ENCODE results near the gene MED27.
A peak's percentile ranks its signal among the peaks of the same experiment; 100 is the strongest.

MED27 gene, protein sequence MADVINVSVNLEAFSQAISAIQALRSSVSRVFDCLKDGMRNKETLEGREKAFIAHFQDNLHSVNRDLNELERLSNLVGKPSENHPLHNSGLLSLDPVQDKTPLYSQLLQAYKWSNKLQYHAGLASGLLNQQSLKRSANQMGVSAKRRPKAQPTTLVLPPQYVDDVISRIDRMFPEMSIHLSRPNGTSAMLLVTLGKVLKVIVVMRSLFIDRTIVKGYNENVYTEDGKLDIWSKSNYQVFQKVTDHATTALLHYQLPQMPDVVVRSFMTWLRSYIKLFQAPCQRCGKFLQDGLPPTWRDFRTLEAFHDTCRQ

GRCh38 chr9:132079391-132080091 lies at the start of gene MED27:
Gene MED27 (minus strand): TSS chr9:132079867. CDS start chr9:132079844, 23 bp downstream.
- DNase-seq (ENCODE audit: low read depth), result peak; percentile 87

DNA sequence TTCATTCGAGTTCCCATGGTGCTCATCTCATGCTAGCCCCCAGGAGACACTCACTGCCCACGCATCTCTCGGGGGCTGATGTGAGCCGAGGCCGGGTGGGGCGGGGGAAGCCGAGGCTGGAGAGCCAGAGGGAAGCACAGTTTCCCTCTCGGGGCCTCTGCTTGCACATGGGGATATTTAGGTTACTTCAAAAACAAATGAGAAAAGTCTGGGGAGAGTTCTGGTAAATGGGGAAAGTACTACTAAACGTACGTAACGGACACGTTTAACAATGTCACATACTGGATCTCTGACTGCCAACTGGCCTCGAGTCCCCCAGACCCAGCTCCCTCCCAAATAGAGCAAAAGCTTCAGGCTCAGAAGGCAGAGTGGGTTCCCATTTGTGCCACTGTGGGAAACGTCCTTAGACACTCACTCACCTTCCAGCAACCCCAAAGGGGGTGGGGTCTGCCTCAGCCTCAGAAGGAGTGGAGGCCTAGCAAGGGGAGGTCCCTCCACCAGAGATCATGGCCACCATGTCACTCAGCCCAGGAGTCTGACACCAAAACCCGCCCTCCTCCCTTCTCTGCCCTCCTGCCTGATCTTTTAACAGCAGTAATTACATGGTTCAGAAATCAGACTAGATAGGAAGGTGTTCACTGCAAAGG lies 48.3 kb upstream of the MED27 start:
- DNase-seq (ENCODE audit: low read depth), result no peak

GRCh38 chr9:132126680-132127236 lies 47.1 kb upstream of the MED27 start:
- no peak for DNase-seq (ENCODE audit: low read depth)

DNA sequence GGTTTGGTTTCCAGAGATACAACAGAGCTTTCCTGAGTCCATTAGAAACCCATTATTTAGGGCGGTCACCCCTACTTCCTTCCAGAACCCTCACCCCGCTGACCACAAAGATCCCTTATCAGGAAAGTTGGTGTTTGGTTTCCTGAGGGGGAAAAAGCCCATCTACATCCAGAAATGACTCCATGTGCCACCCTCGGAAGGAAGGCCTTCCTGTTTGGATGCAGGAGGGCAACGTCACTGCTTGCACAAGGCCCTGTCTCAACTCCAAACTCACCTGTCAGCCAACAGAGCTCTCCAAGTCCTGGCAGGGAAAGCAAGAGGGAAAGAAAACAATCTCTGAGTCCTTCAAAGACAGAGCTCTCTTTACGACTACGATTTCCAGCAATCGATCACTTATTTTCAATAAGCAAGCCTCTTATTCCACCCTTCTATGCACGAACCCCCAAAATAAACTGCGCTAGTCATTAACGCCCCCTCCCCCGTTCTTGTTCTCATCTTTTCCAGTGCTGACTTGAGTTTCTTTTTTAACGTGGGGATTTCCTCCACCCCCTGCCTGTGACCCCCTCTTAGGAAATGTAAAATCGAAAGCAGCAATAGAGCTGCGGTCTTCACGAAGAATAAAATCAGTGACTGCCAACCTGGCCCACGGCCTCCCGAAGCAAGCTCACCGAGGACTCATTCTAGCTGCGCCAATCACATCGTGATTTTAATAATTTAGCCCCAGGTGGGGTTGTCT lies 46.4 kb upstream of the MED27 start:
- no peak for DNase-seq (ENCODE audit: low read depth)

DNA sequence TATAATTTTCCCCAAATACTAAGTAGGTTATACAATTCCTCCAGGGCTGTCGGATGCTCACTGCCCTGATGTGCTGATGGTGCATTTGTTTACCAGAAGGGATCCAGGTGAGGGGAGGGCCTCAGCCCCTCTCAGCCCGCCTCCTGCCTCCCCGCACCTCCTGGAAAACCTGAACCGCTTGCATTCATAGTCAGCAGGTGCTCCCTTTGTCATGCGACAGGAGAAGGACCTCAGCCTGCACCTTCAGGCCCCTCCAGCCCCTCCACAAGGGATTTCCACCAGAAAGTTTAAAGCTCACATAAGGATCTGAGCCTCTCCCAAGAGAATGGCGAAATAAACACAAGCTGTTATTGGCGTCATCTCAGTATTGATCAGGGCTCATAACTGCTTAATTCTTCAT lies 45.7 kb upstream of the MED27 start:
- no peak for DNase-seq (ENCODE audit: low read depth)

- no peak for DNase-seq (ENCODE audit: low read depth)
Observed at GRCh38 chr9:132124800-132125199, 45.1 kb upstream of the MED27 start.

DNA sequence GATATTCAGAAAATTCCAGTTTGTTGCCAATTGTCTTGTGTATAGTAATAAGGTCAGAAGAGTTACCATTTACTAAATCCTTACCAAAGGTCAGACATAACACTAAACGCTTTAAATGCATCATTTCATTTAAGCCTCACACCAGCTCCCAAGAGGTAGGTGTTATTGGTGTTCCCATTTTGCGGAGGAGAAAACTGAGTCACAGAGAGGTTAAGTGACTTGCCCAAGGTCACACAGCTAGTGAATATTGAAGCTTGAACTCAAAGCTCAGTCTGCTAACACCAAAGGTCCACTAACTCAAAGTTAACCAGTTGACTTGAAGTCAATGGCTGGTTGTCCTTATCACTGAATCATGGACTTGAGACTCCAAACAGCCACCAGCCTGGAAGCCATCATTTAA lies 41.4 kb upstream of the MED27 start:
- DNase-seq (ENCODE audit: low read depth), result no peak

DNA sequence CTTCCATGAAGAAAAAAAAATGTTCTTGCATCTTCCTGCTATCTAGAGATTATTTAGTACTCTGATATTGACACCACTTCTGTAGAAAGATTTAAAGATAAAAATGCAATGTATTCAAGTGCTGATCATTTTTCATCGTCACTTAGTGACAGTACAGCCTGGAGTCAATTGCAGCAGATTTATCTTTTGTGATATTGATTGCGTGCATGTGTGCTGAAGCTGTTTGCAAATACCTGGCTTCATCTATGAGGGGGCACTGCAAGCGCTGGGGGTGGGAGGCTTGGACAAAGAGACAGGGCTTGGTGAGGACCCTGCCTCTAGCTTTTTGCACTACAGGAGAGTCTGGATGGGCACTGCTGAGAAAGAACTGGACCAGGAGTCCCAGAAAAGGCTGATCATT lies 38.0 kb upstream of the MED27 start:
- DNase-seq (ENCODE audit: low read depth), result no peak

DNA sequence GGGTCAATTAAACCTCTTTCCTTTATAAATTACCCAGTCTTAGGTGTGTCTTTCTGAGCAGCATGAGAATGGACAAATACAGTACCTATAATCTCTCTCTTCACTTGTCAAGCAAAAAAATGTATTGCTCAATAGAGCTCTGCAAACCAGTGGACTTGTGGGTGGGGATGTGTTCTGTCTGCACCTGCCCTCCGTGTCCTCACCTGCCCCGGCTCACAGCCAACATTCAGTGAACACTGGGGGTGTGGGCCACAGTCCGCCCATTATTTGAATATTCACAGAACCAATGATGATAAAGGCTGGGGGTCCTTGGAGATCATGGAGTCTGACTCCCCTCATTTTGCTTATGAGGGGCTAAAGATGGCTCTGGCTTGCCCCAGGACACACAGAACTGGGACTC lies 36.9 kb upstream of the MED27 start:
- no peak for DNase-seq (ENCODE audit: low read depth)

GRCh38 chr9:132114102-132114707 lies 34.5 kb upstream of the MED27 start:
- peak; percentile 25 for DNase-seq (ENCODE audit: low read depth)

- DNase-seq (ENCODE audit: low read depth), result no peak
Observed at GRCh38 chr9:132109291-132109690, 29.6 kb upstream of the MED27 start.

GRCh38 chr9:132108728-132109127 lies 29.1 kb upstream of the MED27 start:
- no peak for DNase-seq (ENCODE audit: low read depth)

- no peak for DNase-seq (ENCODE audit: low read depth)
Observed at GRCh38 chr9:132099741-132100407, 20.2 kb upstream of the MED27 start.

GRCh38 chr9:132099167-132099566 lies 19.5 kb upstream of the MED27 start:
- DNase-seq (ENCODE audit: low read depth), result no peak

- peak; percentile 47 for DNase-seq (ENCODE audit: low read depth)
Observed at GRCh38 chr9:132094314-132094791, 14.7 kb upstream of the MED27 start.

- peak; percentile 15 for DNase-seq (ENCODE audit: low read depth)
Observed at GRCh38 chr9:132090771-132091170, 11.1 kb upstream of the MED27 start.

DNA sequence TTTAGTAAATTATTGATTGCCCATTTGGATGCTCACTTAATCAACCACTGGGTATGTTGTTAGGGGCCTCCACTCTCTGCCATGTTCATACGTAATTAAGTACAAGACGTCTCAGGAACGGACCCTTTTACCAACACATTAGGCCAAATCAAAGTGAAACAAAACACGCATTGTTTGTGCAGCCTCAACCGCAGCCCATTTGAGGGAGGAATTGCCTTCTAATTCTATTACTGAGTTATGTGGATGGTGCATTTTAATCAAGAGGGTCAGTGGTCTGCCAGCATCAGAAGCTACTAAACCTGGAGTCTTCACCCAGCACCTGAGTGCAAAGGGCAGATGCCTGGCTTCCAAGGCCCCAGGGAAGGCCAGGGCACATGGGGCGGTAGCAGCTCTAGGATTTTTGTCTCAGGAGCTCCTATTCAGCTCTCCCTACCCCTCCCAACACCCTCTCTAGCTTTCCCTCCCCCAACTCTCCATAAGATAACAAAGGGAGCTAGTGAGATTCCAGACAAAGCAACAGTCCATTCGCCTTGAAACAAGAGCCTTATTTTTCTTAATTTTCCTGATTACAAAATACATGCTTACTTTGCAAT lies 7.9 kb upstream of the MED27 start:
- no peak for DNase-seq (ENCODE audit: low read depth)

DNA sequence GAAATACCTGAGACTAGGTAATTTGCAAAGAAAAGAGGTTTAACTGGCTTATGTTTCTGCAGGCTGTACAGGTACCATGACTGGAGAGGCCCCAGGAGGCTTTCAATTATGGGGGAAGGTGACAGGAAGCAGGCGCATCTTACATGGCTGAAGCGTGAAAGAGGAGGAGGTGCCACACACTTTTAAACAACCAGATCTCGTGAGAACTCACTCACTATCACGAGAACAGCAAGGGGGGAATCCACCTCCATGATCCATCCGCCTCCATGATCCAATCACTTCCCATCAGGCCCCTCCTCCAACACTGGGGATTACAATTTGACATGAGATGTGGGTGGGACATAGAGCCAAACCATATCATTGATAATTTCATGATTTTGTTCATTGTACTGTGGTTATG lies 2.5 kb upstream of the MED27 start:
- no peak for DNase-seq (ENCODE audit: low read depth)

DNA sequence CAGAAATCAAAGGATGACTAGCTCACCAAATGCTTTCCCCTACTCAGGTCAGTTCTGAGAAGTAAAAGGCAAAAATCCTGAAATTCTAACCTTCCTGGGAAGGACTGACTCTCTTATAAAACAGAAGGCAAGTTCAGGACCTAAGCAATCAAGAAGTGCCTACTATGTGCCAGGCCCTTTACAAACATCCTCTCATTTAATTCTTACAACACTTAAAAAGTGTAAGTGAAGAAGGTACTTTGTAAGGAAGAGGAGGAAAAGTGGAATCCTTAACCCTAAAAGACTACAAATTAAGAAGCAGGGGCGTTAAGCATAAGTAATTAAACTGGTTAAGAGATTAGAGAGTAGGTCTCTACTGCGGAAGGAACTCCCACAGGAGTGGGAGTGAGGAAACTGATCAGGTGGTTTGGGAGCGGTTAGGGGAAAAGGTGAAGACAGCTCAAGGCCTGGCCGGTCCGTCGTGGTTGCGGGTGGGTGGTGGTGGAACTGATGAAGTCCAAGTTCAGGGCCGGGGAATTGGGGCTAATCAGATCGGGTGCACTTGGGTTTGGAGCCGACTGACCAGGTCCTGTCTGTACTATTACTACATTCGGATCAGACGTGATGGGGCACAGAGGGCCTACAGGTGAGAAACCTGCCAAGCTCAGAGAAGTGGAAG lies 839 bp downstream of the MED27 start:
- DNase-seq (ENCODE audit: low read depth), result no peak
